WERI-Rb-1 (cell line): Measurements from ENCODE around the gene MSH6.

Experiments used
- DNase-seq: peaks from one replicate; pipeline ENCODE4 v3.0.0-alpha.2; 2020
- H3K27ac ChIP-seq: fragments of 250-450 bp; sonication (Bioruptor Pico); 2 replicates; pipeline ENCODE4 v1.5.1; 2020; ENCODE audit warnings: mild to moderate bottlenecking, moderate library complexity
- H3K27me3 ChIP-seq: fragments of 250-450 bp; sonication (Bioruptor Pico); 2 replicates; pipeline ENCODE4 v1.5.1; 2021; ENCODE audit warnings: mild to moderate bottlenecking, low read depth, moderate library complexity; ENCODE audit not compliant: insufficient read depth, severe bottlenecking
- H3K36me3 ChIP-seq: fragments of 250-450 bp; sonication (Bioruptor Pico); 2 replicates; pipeline ENCODE4 v1.5.1; 2020; ENCODE audit warnings: mild to moderate bottlenecking, moderate library complexity
- H3K4me3 ChIP-seq: 2 replicates; pipeline ENCODE4 v1.5.1; 2011; ENCODE audit warnings: low read depth, mild to moderate bottlenecking, control low read depth, low read length
- H3K9me3 ChIP-seq: fragments of 250-450 bp; sonication (Bioruptor Pico); 2 replicates; pipeline ENCODE4 v1.5.1; 2021; ENCODE audit warnings: mild to moderate bottlenecking, moderate library complexity; ENCODE audit not compliant: severe bottlenecking
- TF ChIP-seq, protein P1 (sequence below): IDR thresholded peaks from 2 replicates; pipeline ENCODE4 v1.5.1; 2011; ENCODE audit warnings: low read depth, mild to moderate bottlenecking, control low read depth, inconsistent platforms, low read length

MSH6 gene

DNA sequence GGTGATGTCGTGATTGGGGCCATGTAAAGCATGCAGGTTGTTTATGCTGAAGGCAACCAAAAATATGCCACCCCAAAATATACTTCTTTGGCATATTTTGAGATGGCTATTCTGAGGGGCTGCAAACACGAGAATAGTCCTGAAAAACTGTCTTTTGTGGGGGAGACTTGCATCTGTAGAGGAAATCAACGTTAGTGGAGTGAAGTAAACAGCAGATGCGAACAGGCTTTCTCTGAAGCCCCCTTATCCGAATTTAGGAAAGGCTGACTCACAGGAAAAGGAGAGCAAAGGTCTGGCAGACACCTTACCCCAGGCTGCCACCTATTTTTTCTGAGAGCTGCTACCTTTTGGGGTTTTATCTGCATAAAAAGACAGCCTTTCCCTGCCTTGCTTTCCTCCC is 44.6 kb upstream of the MSH6 start:
- TF ChIP-seq, protein P1, sequence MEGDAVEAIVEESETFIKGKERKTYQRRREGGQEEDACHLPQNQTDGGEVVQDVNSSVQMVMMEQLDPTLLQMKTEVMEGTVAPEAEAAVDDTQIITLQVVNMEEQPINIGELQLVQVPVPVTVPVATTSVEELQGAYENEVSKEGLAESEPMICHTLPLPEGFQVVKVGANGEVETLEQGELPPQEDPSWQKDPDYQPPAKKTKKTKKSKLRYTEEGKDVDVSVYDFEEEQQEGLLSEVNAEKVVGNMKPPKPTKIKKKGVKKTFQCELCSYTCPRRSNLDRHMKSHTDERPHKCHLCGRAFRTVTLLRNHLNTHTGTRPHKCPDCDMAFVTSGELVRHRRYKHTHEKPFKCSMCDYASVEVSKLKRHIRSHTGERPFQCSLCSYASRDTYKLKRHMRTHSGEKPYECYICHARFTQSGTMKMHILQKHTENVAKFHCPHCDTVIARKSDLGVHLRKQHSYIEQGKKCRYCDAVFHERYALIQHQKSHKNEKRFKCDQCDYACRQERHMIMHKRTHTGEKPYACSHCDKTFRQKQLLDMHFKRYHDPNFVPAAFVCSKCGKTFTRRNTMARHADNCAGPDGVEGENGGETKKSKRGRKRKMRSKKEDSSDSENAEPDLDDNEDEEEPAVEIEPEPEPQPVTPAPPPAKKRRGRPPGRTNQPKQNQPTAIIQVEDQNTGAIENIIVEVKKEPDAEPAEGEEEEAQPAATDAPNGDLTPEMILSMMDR, result no peak
- no peak overlapping the region for H3K4me3 ChIP-seq
- H3K9me3 ChIP-seq, result no peaks in the 10 kb centered on the region
- no peak for DNase-seq
- H3K36me3 ChIP-seq, result no peaks in the 10 kb centered on the region
- no peak overlapping the region for H3K27ac ChIP-seq
- no peaks in the 10 kb centered on the region for H3K27me3 ChIP-seq

DNA sequence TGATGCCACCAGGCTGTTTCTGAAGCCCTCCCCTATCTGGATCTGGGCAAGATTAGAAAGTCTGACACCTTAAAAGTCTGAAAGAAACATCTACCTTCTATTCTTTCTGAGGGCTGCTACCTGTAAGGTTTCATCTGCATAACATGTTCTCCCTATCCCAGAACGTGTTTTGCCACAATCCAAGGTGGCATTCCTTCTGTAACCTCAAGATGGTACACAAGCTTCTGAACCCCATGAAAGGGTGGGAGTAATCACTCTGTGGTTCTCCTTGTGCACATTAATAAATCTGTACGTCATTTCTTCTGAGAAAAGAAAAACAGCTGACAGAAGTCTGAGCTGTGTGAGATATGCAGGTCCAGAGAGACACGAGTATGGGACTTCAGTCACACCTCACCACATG is 41.8 kb upstream of the MSH6 start:
- TF ChIP-seq, protein P1, result no peak
- no peak for DNase-seq
- no peak overlapping the region for H3K4me3 ChIP-seq
- no peaks in the 10 kb centered on the region for H3K9me3 ChIP-seq
- no peak overlapping the region for H3K27ac ChIP-seq
- H3K36me3 ChIP-seq, result no peaks in the 10 kb centered on the region
- no peaks in the 10 kb centered on the region for H3K27me3 ChIP-seq

DNA sequence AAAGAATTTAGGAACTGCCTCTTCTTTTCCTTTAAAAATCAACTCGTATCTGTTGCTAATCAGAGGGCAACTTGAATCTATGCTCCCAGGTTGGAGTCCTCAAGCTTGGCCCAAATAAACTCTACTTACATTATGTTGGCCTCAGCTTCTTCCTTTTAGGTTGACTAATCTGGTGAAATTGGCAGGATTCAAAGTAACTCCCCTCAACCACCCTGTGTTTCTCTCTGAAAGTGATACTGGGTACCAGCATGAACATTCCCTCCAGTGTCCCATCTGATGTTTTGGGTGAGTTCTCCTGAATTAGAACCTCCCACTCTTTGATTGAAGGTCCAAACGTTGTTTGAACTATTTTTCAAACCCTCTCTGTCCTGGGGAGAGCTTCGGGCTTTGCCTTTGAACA is 41.3 kb upstream of the MSH6 start:
- Histone ChIP-seq H3K27ac (no peak overlapping the region), H3K36me3 (no peaks in the 10 kb centered on the region)

DNA sequence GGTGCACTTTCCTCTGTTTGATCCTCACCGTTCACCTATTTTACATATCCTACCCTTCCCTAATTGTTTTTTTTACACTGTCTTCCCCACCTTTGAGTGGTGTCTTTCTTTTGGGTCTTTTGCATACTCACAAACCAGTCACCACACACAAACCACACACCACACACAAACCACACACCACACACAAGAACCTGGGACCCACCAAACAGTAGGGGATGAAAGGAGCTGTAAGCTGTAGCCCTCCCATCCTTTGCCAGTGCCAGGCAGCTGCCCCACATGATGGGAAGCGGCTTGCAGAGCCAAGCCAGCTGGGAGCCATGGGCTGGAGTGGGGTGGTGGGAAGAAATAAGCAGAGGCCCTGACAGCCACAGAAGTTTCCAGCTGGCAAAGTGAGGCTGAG is 38.9 kb upstream of the MSH6 start:
- Histone ChIP-seq H3K9me3 (peaks cover 12% of the 10 kb centered on the region), H3K4me3 (no peak overlapping the region), H3K27me3 (no peaks in the 10 kb centered on the region), H3K36me3 (no peaks in the 10 kb centered on the region), H3K27ac (no peak overlapping the region)
- no peak for DNase-seq
- TF ChIP-seq, protein P1, result no peak

More for the DNA sequence above, 41.3 kb upstream of the MSH6 start:
- TF ChIP-seq, protein P1, result no peak
- no peaks in the 10 kb centered on the region for H3K9me3 ChIP-seq
- no peak for DNase-seq
- no peak overlapping the region for H3K4me3 ChIP-seq
- no peaks in the 10 kb centered on the region for H3K27me3 ChIP-seq

DNA sequence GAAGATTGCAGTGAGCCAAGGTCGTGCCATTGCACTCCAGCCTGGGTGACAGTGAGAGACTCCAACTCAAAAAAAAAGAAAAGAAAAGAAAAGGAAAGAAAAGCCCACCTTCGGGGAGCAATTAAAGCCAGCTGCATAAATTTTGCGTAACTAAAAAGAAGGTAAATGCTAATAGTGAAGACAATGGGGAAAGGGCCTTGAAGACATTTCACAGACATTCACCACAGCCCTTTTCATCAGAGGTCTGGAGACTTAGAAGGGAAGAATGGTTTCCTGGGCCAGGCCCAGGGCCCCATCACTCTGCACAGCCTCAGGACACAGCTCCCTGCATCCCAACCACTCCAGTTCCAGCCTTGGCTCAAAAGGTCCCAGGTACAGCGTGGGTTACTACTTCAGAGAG is 35.1 kb upstream of the MSH6 start:
- TF ChIP-seq, protein P1, result no peak
- Histone ChIP-seq H3K4me3 (no peak overlapping the region), H3K36me3 (no peaks in the 10 kb centered on the region), H3K27ac (no peak overlapping the region), H3K27me3 (no peaks in the 10 kb centered on the region), H3K9me3 (peaks cover 19% of the 10 kb centered on the region)
- no peak for DNase-seq

DNA sequence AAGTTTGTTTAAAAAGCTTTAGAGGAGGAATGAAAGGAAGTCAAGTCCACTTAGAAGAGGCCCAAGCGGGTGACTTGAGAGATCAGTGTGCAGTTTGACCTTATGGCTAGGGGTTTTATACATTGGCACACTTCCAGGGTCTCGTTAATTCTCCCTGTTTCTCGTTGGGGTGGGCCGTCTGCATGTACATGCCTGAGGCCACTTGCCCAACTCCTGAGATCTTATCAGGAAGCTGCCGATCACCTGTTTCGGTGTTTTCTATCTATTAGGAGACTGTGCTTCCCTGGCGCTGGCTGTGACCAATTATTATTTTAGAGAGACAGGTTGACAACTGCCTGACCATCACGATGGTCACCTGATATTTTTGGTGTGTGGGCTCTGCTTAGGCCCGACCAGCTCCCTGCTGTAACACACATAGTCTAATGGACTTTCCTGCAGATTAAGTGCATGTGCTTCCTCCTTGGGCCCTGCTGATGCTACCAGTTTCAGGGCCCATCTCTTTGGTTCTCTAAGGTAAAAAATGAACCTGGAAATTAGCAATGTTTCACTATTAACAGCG is 31.0 kb upstream of the MSH6 start:
- Histone ChIP-seq H3K9me3 (peaks cover 19% of the 10 kb centered on the region), H3K27ac (no peak overlapping the region), H3K36me3 (no peaks in the 10 kb centered on the region), H3K4me3 (no peak overlapping the region), H3K27me3 (no peaks in the 10 kb centered on the region)
- TF ChIP-seq, protein P1, result no peak
- no peak for DNase-seq
